ENCODE data around the gene ASTN1.

The ASTN1 gene

DNA sequence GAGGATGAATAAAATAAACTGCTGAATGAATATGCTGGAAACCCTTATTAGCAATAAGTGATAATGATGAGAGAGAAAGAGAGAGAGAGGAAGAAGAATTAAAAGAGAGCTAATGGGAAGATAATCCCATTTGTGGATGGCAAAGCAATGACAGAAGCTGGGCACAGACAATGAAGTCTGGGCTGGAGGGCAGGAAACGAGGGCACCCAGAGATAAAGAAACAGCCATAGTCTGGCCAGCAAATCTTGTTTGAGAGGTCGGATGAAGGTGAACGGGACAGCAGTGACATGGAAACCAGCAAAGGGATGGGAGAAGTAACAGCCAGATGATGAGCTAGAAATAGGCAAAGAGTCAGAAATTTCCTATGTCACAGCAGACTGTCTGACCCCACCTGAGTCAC lies 155.9 kb downstream of the ASTN1 start:
- WGBS: 92% methylated on average over 3 of the region's 3 CpGs
- H3K27me3 ChIP-seq (ENCODE audit: insufficient read depth, low read length): no peaks in the 10 kb centered on the region

DNA sequence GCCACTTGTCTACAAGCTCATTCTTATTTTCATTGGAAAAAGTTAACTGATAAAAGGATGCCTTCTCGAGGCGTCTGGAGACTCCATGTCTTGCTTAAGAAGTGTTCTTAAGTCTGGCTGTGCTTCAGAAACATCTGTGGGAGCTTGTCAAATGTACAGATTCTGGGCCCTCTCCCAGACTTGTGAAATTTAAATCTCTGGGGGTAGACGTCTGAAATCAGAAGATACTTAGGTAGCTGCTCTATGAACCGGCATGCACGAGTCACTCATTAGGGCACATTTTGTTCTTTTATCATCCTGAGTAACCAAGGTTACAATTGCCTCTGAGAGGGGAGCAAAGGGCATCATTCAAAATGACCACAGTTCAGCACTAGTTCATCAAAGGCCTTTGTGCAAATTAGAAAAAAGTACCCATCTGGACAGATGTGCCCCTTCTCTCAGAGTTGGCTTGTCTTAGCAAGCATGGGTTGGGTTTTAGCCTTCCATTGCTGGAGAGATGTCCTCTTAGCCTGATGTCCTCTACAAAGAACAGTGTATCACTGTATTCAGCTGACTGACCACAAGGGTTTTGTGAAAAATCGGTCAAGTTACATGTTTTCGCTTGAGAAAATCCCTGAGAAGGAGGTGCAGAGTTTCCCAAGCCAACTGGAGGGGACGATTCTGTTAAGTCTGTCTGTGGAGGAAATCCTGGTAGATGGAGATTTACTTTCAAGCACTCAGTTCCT lies 156.9 kb downstream of the ASTN1 start:
- Histone ChIP-seq H3K4me3 (ENCODE audit: low read length) (no peak overlapping the region), H3K9ac (ENCODE audit: low read depth, low read length) (no peak overlapping the region), H3K4me1 (ENCODE audit: insufficient read depth, low read length) (no peaks in the 10 kb centered on the region), H3K27me3 (ENCODE audit: insufficient read depth, low read length) (no peaks in the 10 kb centered on the region), H3K36me3 (ENCODE audit: insufficient read depth, low read length) (no peaks in the 10 kb centered on the region), H3K27ac (ENCODE audit: low read depth, low read length) (no peak overlapping the region), H3K9me3 (ENCODE audit: insufficient read depth, low read depth, low read length) (no peaks in the 10 kb centered on the region)
- 81% methylated on average over 8 of the region's 8 CpGs for WGBS

More for the DNA sequence above, 155.9 kb downstream of the ASTN1 start:
- no peak overlapping the region for H3K27ac ChIP-seq (ENCODE audit: low read depth, low read length)
- no peak overlapping the region for H3K9ac ChIP-seq (ENCODE audit: low read depth, low read length)
- H3K9me3 ChIP-seq (ENCODE audit: insufficient read depth, low read depth, low read length): no peaks in the 10 kb centered on the region
- H3K4me3 ChIP-seq (ENCODE audit: low read length): no peak overlapping the region
- H3K4me1 ChIP-seq (ENCODE audit: insufficient read depth, low read length): no peaks in the 10 kb centered on the region
- no peaks in the 10 kb centered on the region for H3K36me3 ChIP-seq (ENCODE audit: insufficient read depth, low read length)

DNA sequence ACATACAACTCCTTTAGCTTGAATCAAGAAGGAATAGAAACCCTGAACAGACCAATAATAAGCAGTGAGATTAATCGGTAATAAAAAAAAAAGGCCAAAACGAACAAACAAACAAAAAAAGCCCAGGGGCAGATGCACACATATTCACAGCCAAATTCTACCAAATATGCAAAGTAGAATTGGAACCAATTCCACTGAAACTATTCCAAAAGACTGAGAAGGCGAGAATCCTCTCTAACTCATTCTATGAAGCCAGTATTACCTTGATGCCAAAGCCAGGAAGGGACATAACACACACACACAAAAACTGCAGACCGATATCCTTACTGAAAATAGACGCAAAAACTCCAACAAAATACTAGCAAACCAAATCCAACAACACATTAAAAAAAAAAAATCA lies 161.6 kb downstream of the ASTN1 start:
- H3K9ac ChIP-seq (ENCODE audit: low read depth, low read length): no peak overlapping the region
- no peaks in the 10 kb centered on the region; the same call in 1 of the 2 replicates for H3K4me1 ChIP-seq (ENCODE audit: insufficient read depth, low read length)
- 78% methylated on average over 5 of the region's 5 CpGs for whole genome bisulfite sequencing
- no peak overlapping the region for H3K27ac ChIP-seq (ENCODE audit: low read depth, low read length)
- no peaks in the 10 kb centered on the region for H3K27me3 ChIP-seq (ENCODE audit: insufficient read depth, low read length)
- H3K4me3 ChIP-seq (ENCODE audit: low read length): no peak overlapping the region
- H3K36me3 ChIP-seq (ENCODE audit: insufficient read depth, low read length): no peaks in the 10 kb centered on the region
- H3K9me3 ChIP-seq (ENCODE audit: insufficient read depth, low read depth, low read length): no peaks in the 10 kb centered on the region

DNA sequence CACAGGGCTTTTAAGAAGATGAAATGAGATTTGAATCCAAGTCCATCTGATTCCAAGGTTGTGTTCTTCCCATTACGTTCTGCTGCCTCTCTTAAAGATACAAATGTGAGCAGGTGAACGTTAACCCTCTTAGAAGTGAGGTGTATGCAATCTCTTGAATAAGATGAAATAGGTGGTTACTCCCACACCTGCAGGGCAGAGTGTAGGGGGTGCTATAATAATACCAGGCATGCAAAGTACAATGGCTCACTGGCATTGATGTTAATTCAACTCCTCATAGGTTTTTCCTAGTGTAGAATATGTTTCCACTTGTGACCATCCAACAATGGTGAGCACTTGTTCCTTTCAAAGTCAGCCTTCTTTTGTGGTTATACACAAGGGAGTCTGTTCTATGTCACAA lies 163.0 kb downstream of the ASTN1 start:
- Histone ChIP-seq H3K9ac (ENCODE audit: low read depth, low read length) (no peak overlapping the region), H3K4me3 (ENCODE audit: low read length) (no peak overlapping the region), H3K4me1 (ENCODE audit: insufficient read depth, low read length) (peaks cover 4% of the 10 kb centered on the region; the same call in 1 of the 2 replicates), H3K27me3 (ENCODE audit: insufficient read depth, low read length) (0 out of 2 replicates have a peak, but pooled peaks cover 5% of the 10 kb centered on the region), H3K9me3 (ENCODE audit: insufficient read depth, low read depth, low read length) (no peaks in the 10 kb centered on the region), H3K36me3 (ENCODE audit: insufficient read depth, low read length) (no peaks in the 10 kb centered on the region), H3K27ac (ENCODE audit: low read depth, low read length) (no peak overlapping the region)
- WGBS: 89% methylated on average over 2 of the region's 2 CpGs

DNA sequence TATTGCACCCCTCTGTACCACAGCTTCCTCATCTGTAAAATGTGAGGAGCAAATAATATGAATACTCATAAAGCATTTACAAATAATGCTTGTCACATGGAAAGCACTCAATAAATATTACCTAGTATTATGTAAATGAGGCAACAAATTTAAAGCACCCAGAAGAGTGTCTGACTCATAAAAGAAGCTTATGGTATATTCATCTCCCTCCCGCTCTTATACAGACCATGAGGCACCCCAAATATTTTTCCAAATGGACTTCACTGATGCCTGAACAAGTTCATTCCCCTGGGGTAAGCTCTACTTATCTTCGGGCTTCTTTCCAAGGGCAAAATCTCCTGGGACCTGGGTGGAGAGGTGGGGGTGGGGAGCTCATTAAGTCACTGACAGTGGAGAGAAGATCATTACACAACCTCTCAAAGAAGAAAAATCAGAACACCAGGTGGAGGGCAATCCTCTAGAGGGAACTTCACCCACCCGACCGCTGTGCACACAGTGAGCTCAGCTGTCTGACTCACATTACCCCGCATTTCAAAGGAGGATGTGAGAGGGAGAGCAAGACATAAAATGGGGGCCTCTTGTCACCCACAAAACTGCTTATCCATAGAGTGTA lies 166.2 kb downstream of the ASTN1 start:
- H3K27ac ChIP-seq (ENCODE audit: low read depth, low read length): no peak overlapping the region
- 92% methylated on average over 5 of the region's 5 CpGs for WGBS
- no peak overlapping the region for H3K9ac ChIP-seq (ENCODE audit: low read depth, low read length)
- no peaks in the 10 kb centered on the region for H3K9me3 ChIP-seq (ENCODE audit: insufficient read depth, low read depth, low read length)
- peaks cover 13% of the 10 kb centered on the region; the same call in 1 of the 2 replicates for H3K4me1 ChIP-seq (ENCODE audit: insufficient read depth, low read length)
- H3K36me3 ChIP-seq (ENCODE audit: insufficient read depth, low read length): no peaks in the 10 kb centered on the region
- H3K4me3 ChIP-seq (ENCODE audit: low read length): no peak overlapping the region
- peaks cover 5% of the 10 kb centered on the region; the same call in 1 of the 2 replicates for H3K27me3 ChIP-seq (ENCODE audit: insufficient read depth, low read length)

DNA sequence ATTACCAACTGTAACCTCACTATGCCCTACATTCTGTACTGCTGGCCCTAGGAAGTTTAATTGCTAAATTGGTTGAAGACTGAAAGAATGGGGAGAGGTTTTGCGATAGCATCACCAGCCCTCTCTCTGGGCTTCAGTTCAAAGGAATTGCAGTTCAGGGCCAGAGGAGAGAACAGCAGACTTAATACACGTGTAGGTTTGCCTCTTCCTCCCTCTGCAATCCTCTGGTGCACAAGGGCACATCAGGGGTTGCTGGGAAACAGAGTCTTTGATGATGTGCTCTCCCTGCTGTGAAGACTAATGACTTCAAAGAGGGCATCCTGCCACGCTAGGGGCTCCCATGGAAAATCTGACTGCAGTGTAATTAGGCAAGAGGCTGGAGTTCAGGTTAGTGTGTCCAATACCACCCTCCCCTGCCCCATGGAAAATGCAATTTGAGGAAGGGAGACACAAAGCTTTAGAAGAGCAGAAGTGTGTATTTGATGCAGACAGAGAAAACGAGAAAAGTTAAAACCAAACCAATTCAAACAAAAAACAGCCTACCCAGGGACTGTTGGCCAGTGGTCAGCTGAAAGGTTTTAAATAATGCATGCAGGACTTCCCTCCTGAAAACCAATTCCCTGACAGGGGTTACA lies 167.9 kb downstream of the ASTN1 start:
- no peaks in the 10 kb centered on the region for H3K36me3 ChIP-seq (ENCODE audit: insufficient read depth, low read length)
- H3K4me3 ChIP-seq (ENCODE audit: low read length): no peak overlapping the region
- H3K9ac ChIP-seq (ENCODE audit: low read depth, low read length): no peak overlapping the region
- H3K27ac ChIP-seq (ENCODE audit: low read depth, low read length): no peak overlapping the region
- no peaks in the 10 kb centered on the region for H3K9me3 ChIP-seq (ENCODE audit: insufficient read depth, low read depth, low read length)
- 10% methylated on average over 3 of the region's 4 CpGs for WGBS
- peaks cover 5% of the 10 kb centered on the region; the same call in 1 of the 2 replicates for H3K27me3 ChIP-seq (ENCODE audit: insufficient read depth, low read length)
- H3K4me1 ChIP-seq (ENCODE audit: insufficient read depth, low read length): peaks cover 13% of the 10 kb centered on the region; the same call in 1 of the 2 replicates

DNA sequence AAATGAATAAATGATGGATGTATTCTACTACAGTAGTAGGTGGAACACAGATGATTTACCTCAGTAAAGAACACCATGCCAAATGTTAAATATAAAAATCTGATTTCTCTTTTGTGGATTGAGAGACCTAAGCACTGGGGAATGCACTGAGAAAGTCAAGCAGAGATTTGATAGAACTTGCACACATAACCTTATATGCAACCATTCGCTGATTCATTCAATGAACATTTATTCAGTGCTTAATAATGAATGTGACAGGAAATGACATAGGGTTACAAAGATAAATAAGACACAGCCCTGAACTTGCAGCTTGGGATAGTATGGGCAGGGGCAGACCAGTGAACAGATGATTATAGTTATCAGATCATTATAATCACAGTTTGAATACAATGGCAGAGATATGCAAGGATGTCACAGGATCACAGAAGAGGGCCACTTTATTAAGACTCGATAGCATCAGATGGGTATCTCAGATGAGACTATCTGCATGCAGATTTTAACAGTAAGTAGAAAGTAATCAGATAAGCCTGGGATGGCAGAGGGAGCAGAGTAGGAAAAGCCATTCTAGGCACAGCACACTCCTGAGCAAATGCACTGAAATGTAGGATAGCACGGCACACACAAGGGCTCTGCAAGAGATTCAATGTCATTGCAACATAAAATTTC lies 169.4 kb downstream of the ASTN1 start:
- H3K9ac ChIP-seq (ENCODE audit: low read depth, low read length): no peak overlapping the region
- peaks cover 13% of the 10 kb centered on the region; the same call in 1 of the 2 replicates for H3K4me1 ChIP-seq (ENCODE audit: insufficient read depth, low read length)
- peaks cover 5% of the 10 kb centered on the region; the same call in 1 of the 2 replicates for H3K27me3 ChIP-seq (ENCODE audit: insufficient read depth, low read length)
- H3K36me3 ChIP-seq (ENCODE audit: insufficient read depth, low read length): no peaks in the 10 kb centered on the region
- no peaks in the 10 kb centered on the region for H3K9me3 ChIP-seq (ENCODE audit: insufficient read depth, low read depth, low read length)
- 96% methylated on average over 2 of the region's 3 CpGs for WGBS
- H3K4me3 ChIP-seq (ENCODE audit: low read length): no peak overlapping the region
- no peak overlapping the region for H3K27ac ChIP-seq (ENCODE audit: low read depth, low read length)

DNA sequence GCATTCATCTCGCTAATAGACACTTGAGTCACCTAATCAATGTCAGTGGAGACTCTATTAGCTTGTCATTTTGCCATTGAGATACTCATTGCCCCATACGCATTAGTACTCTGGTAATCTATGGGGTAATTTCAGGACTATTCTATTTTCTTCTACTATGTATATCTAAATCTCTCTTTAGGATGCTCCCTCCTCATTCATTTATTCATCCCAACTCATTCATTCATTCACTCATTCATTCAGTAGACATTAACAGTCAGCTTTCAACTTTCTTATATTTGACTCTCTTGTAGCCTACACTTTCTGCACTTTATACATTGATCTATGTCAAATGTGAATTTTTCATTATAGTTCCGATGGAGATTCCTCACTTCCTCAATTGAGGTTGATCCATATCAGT lies 170.9 kb downstream of the ASTN1 start:
- Histone ChIP-seq H3K4me1 (ENCODE audit: insufficient read depth, low read length) (peaks cover 17% of the 10 kb centered on the region; the same call in 1 of the 2 replicates), H3K9me3 (ENCODE audit: insufficient read depth, low read depth, low read length) (no peaks in the 10 kb centered on the region), H3K27ac (ENCODE audit: low read depth, low read length) (no peak overlapping the region), H3K4me3 (ENCODE audit: low read length) (no peak overlapping the region), H3K36me3 (ENCODE audit: insufficient read depth, low read length) (no peaks in the 10 kb centered on the region), H3K9ac (ENCODE audit: low read depth, low read length) (no peak overlapping the region), H3K27me3 (ENCODE audit: insufficient read depth, low read length) (peaks cover 5% of the 10 kb centered on the region; the same call in 1 of the 2 replicates)
- 82% methylated on average over 2 of the region's 3 CpGs for WGBS

DNA sequence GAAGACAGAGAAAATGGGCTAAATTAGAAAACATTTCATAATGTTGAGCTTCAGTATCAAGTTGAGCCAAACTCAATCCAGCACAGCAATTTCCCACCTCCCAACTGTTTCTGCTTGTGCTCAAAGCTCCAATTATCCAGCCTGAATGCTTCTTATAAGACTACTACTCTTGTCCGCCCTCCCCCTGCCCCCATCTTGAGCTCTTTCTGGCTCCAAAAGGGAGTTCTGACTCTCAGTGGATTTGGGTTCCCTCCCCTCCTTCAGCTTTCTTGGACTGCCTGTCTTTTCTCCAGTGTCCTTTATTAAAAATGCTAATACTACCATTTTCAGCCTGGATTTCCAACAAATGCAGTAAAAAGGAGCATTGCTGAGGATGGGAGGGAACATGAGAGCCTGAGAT lies 174.8 kb downstream of the ASTN1 start:
- H3K27ac ChIP-seq (ENCODE audit: low read depth, low read length): no peak overlapping the region
- H3K9me3 ChIP-seq (ENCODE audit: insufficient read depth, low read depth, low read length): no peaks in the 10 kb centered on the region
- no peaks in the 10 kb centered on the region for H3K36me3 ChIP-seq (ENCODE audit: insufficient read depth, low read length)
- H3K9ac ChIP-seq (ENCODE audit: low read depth, low read length): no peak overlapping the region
- 84% methylated on average over 1 of the region's 1 CpG for WGBS
- peaks cover 4% of the 10 kb centered on the region; the same call in 1 of the 2 replicates for H3K4me1 ChIP-seq (ENCODE audit: insufficient read depth, low read length)
- H3K4me3 ChIP-seq (ENCODE audit: low read length): no peak overlapping the region
- H3K27me3 ChIP-seq (ENCODE audit: insufficient read depth, low read length): no peaks in the 10 kb centered on the region

DNA sequence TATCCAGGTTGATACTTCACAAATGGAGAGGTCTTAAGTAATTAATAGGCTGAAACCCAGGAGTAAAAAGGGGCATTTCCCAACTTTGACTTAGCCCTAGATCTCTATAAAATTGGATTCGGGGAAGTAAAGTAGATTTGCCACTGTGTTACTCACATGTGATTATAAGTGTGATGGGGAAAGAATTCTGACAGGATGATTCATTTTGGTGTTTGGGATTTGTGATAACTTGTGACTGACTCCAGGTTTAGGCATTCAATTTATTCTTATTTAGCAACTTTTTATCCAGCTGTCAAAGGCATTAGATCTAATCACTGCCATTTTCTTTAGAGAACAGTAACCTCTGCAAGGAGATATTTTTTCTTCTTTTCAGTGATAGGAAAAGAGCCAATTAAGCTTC lies 175.5 kb downstream of the ASTN1 start:
- no peak overlapping the region for H3K9ac ChIP-seq (ENCODE audit: low read depth, low read length)
- H3K27me3 ChIP-seq (ENCODE audit: insufficient read depth, low read length): no peaks in the 10 kb centered on the region
- H3K4me3 ChIP-seq (ENCODE audit: low read length): no peak overlapping the region
- H3K36me3 ChIP-seq (ENCODE audit: insufficient read depth, low read length): no peaks in the 10 kb centered on the region
- H3K27ac ChIP-seq (ENCODE audit: low read depth, low read length): no peak overlapping the region
- no peaks in the 10 kb centered on the region for H3K9me3 ChIP-seq (ENCODE audit: insufficient read depth, low read depth, low read length)
- peaks cover 4% of the 10 kb centered on the region; the same call in 1 of the 2 replicates for H3K4me1 ChIP-seq (ENCODE audit: insufficient read depth, low read length)
- WGBS: 80% methylated on average over 1 of the region's 1 CpG

DNA sequence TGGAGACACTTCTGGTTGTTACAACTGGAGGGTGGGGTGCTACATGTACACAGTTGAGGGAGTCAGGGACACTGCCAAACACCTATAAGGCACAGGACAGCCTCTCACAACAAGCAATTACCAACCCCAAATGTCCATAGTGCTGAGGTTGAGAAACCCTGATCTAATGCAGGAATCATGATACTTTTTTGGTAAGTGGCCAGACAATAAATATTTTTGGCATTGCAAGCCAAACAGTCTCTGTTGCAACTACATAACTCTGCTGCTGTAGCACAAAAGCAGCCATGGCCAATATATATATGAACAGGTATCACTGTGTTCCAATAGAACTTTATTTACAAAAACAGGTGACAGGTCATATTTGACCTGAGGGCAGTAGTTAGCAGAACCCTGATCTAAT lies 177.5 kb downstream of the ASTN1 start:
- Histone ChIP-seq H3K27me3 (ENCODE audit: insufficient read depth, low read length) (no peaks in the 10 kb centered on the region), H3K27ac (ENCODE audit: low read depth, low read length) (no peak overlapping the region), H3K36me3 (ENCODE audit: insufficient read depth, low read length) (no peaks in the 10 kb centered on the region), H3K4me1 (ENCODE audit: insufficient read depth, low read length) (peaks cover 4% of the 10 kb centered on the region; the same call in 1 of the 2 replicates), H3K4me3 (ENCODE audit: low read length) (no peak overlapping the region), H3K9ac (ENCODE audit: low read depth, low read length) (no peak overlapping the region), H3K9me3 (ENCODE audit: insufficient read depth, low read depth, low read length) (no peaks in the 10 kb centered on the region)

All from HUES64 (cell line).